ENCODE measurements around the gene MESD.

GRCh38 chr15:80950291-80951078 is 39.1 kb downstream of the MESD start:
- TF ChIP-seq CTCF (IDR thresholded peaks at IDR 0.05) (no peak), POLR2A (IDR thresholded peaks at IDR 0.05) (no peak), EP300 (IDR thresholded peaks at IDR 0.05) (no peak), POLR2AphosphoS5 (IDR thresholded peaks at IDR 0.05) (no peak)
